Coronary artery (tissue), 2 donors: ENCODE results near the gene PDCD11.
"Not testable (repeated sequence)": the region's sequence is repeated elsewhere in the genome, so short reads cannot be mapped to it uniquely, and the experiment has no call there.

Experiments
- DNase-seq: peaks from one replicate; pipeline ENCODE4 v3.0.0-alpha.2; 2017; ENCODE audit warnings: low spot score
- H3K27ac ChIP-seq, 2 donors: fragments of 200-600 bp; sonication (generic); one replicate each; pipeline ENCODE4 v1.5.1; 2016 to 2019
- H3K4me3 ChIP-seq: fragments of 200-600 bp; sonication (generic); 2 replicates; pipeline ENCODE4 v1.5.1; 2016; ENCODE audit warnings: mild to moderate bottlenecking, moderate library complexity
- CTCF ChIP-seq: fragments of 200-600 bp; sonication (generic); IDR thresholded peaks from one replicate; pipeline ENCODE4 v1.5.1; 2019; ENCODE audit warnings: antibody characterized with exemption

The PDCD11 gene

GRCh38 chr10:103475437-103475836 is 79.0 kb downstream of the PDCD11 start:
- Histone ChIP-seq H3K4me3 (no peak overlapping the region), H3K27ac (no peak overlapping the region)
- no peak for TF ChIP-seq CTCF
- no peak for DNase-seq

GRCh38 chr10:103476046-103476768 is 79.8 kb downstream of the PDCD11 start:
- Histone ChIP-seq H3K27ac (no peak overlapping the region), H3K4me3 (no peak overlapping the region)
- no peak for TF ChIP-seq CTCF
- DNase-seq: no peak

DNA sequence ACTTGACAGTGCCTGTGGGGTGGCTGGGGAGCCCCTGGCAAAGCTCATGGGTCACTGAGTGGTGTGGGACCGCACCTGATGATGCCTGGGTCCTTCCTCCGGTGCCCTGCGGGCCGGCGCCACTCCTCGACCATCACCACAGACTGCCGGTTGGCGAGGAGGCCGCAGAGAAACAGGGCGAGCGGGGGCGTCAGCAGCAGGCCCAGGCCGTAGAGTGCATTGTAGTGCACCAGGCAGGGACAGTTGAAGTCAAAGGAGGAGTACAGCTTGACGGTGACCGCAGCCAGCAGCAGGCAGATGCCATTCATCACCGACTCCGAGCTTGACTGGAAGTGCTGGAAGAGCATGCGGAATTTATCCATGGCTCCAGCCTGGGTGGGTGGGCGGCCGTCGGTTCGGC is 82.2 kb downstream of the PDCD11 start:
- Histone ChIP-seq H3K27ac (no peak overlapping the region), H3K4me3 (no peak overlapping the region)
- DNase-seq: no peak
- no peak for TF ChIP-seq CTCF

DNA sequence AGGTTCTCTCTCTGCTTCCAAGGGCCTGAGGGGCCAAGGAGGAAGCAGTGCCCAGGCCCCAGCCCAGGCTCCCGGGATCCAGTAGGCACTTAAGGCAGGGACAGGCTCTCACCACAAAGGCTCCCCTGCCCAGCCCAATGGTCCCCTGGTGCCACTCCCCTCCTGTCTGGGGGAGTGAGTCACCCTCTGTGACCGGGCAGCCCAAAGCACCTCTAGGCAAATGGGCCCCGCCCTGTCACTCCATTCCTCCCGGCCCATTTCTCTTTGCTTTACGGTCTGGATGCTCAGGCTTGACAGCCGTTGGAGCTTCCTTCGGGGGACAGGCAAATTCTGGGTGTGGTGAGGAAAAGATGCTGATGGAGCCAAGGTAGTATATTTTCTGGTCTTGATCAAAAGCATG is 82.7 kb downstream of the PDCD11 start, which contains the start of gene CALHM3:
TSS of gene CALHM3 (minus strand) at position 106 of the 400 bp plus-strand sequence. CDS start 208 bp downstream, outside the sequence.
- DNase-seq: no peak
- no peak within 1 kb of the TSS for H3K27ac ChIP-seq
- no peak for TF ChIP-seq CTCF
- no peak within 1 kb of the TSS for H3K4me3 ChIP-seq

- no peak overlapping the region for H3K4me3 ChIP-seq
- no peak overlapping the region for H3K27ac ChIP-seq
- no peak for DNase-seq
- no peak for TF ChIP-seq CTCF
Observed at GRCh38 chr10:103480521-103480920, 84.1 kb downstream of the PDCD11 start.

GRCh38 chr10:103481974-103482531 is 85.6 kb downstream of the PDCD11 start:
- Histone ChIP-seq H3K4me3 (no peak overlapping the region), H3K27ac (no peak overlapping the region)
- DNase-seq: no peak
- TF ChIP-seq CTCF: peak; percentile 39

- H3K27ac ChIP-seq, DNase-seq, H3K4me3 ChIP-seq: not testable (repeated sequence)
Observed at GRCh38 chr10:103486635-103487409, 90.4 kb downstream of the PDCD11 start.
